GM12865 (cell line): ENCODE results near the gene NCOA3.
"Not testable (repeated sequence)": the region's sequence is repeated elsewhere in the genome, so short reads cannot be mapped to it uniquely, and the experiment has no call there.

ENCODE experiments used
- DNase-seq: peaks from one replicate; pipeline ENCODE4 v3.0.0; 2010; ENCODE audit warnings: low read depth
- H3K4me3 ChIP-seq: 2 replicates; pipeline ENCODE4 v1.5.1; 2011; ENCODE audit warnings: mild to moderate bottlenecking, low read depth, low read length, control low read depth
- CTCF ChIP-seq: IDR thresholded peaks from 2 replicates; pipeline ENCODE4 v1.5.1; 2011; ENCODE audit warnings: low read length, control low read depth, low read depth, inconsistent platforms; ENCODE audit not compliant: insufficient read depth; ENCODE audit errors: missing control alignments

Gene NCOA3

GRCh38 chr20:47549671-47550070, 48.0 kb downstream of the NCOA3 start:
- no peak for DNase-seq
- no peak overlapping the region for H3K4me3 ChIP-seq
- TF ChIP-seq CTCF, result no peak

- DNase-seq, result no peak
- no peak for TF ChIP-seq CTCF
Measured at GRCh38 chr20:47551222-47551621, 49.5 kb downstream of the NCOA3 start.

GRCh38 chr20:47551841-47552240, 50.2 kb downstream of the NCOA3 start:
- TF ChIP-seq CTCF, result no peak
- no peak overlapping the region for H3K4me3 ChIP-seq
- DNase-seq, result no peak

More at GRCh38 chr20:47551222-47551621, 49.5 kb downstream of the NCOA3 start:
- no peak overlapping the region for H3K4me3 ChIP-seq

- H3K4me3 ChIP-seq, result no peak overlapping the region
- DNase-seq, result no peak
- TF ChIP-seq CTCF, result no peak
Measured at GRCh38 chr20:47552996-47553395, 51.3 kb downstream of the NCOA3 start.

- DNase-seq, H3K4me3 ChIP-seq: not testable (repeated sequence)
Measured at GRCh38 chr20:47553594-47554235, 52.0 kb downstream of the NCOA3 start.

- H3K4me3 ChIP-seq, DNase-seq: not testable (repeated sequence)
Measured at GRCh38 chr20:47554283-47554682, 52.6 kb downstream of the NCOA3 start.

- DNase-seq, result no peak
- no peak overlapping the region for H3K4me3 ChIP-seq
- no peak for TF ChIP-seq CTCF
Measured at GRCh38 chr20:47557218-47557617, 55.5 kb downstream of the NCOA3 start.

- no peak for TF ChIP-seq CTCF
- no peak overlapping the region for H3K4me3 ChIP-seq
- DNase-seq, result no peak
Measured at GRCh38 chr20:47557791-47558190, 56.1 kb downstream of the NCOA3 start.
